Dedifferentiated amniotic fluid mesenchymal stem cell (primary cell): ENCODE results near the gene EXO5.
"Not testable (repeated sequence)": the region's sequence is repeated elsewhere in the genome, so short reads cannot be mapped to it uniquely, and the experiment has no call there.

Source experiments
- DNase-seq: peaks from one replicate; pipeline ENCODE4 v3.0.0-alpha.2; 2016; ENCODE audit errors: extremely low spot score

EXO5 gene

GRCh38 chr1:40553017-40553416 is 44.5 kb downstream of the EXO5 start:
- DNase-seq, result no peak

DNA sequence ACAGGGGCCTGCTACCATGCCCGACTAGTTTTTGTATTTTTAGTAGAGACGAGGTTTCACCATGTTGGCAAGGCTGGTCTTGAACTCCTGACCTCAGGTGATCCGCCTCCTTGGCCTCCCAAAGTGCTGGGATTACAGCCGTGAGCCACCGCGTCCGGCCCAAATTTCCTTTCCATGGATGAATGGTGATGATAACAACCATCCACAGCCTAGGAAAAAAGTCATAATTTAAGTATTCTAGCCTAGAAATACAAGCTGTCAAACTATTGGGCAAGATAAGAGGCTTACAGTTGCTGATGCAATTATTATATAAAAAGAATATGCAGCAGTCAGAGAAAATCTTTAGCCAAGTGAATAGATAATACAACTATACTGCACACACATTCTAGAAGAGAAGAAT is 46.2 kb downstream of the EXO5 start:
- DNase-seq, result not testable (repeated sequence)

DNA sequence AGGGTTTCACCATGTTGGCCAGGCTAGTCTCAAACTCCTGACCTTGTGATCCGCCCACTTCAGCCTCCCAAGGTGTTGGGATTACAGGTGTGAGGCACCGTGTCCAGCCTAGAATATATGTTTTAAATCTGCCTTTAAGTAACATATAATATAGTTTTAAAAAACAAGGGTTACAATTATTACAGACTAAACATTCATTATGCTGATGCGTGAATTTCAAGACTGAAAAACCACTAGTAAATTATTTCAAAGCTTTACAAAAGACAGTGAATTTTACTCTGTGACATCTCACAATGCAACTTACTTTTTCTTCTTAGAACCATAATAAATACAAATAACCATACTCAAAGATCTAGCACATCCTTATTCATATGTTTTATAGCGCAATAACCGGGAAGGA is 47.6 kb downstream of the EXO5 start:
- no peak for DNase-seq

DNA sequence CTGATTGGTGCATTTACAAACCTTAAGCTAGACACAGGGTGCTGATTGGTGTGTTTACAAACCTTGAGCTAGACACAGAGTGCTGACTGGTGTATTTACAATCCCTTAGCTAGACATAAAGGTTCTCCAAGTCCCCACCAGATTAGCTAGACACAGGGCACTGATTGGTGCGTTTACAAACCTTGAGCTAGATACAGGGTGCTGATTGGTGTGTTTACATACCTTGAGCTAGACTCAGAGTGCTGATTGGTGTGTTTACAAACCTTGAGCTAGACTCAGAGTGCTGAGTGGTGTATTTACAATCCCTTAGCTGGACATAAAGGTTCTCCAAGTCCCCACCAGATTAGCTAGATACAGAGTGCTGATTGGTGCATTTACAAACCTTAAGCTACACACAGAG is 49.7 kb downstream of the EXO5 start:
- DNase-seq, result not testable (repeated sequence)

- DNase-seq, result no peak
Observed at GRCh38 chr1:40562185-40562584, 53.6 kb downstream of the EXO5 start.

DNA sequence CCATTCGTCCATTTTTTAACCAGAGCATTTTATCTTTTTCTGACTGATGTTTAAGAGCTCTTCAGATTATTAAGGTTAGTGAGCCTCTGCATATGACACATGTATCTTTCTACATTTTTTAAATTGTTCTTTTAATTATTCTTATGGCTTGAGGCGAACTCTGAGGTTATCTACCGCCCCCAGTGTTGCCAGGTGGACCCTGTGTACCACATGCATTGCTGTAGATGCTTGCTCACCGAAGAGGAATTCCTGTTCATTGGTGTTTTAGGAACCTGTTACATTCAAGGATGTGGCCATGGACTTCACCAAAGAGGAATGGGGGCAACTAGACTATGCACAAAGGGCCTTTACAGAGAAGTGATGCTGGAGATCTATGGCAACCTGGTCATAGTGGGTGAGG is 54.7 kb downstream of the EXO5 start:
- no peak for DNase-seq

- DNase-seq, result no peak
Observed at GRCh38 chr1:40564506-40564905, 55.9 kb downstream of the EXO5 start.

- no peak for DNase-seq
Observed at GRCh38 chr1:40564913-40565312, 56.3 kb downstream of the EXO5 start.
